EH (cell line): ENCODE results near the gene EIF4G3.

Experiments used
- DNase-seq: peaks from one replicate; pipeline ENCODE4 v3.0.0-alpha.2; 2015; ENCODE audit warnings: low read depth

EIF4G3 gene

GRCh38 chr1:20993716-20994575 lies 182.8 kb downstream of the EIF4G3 start:
- no peak for DNase-seq

- DNase-seq, result peak; percentile 42
Measured at GRCh38 chr1:20992322-20993056, 184.2 kb downstream of the EIF4G3 start.

DNA sequence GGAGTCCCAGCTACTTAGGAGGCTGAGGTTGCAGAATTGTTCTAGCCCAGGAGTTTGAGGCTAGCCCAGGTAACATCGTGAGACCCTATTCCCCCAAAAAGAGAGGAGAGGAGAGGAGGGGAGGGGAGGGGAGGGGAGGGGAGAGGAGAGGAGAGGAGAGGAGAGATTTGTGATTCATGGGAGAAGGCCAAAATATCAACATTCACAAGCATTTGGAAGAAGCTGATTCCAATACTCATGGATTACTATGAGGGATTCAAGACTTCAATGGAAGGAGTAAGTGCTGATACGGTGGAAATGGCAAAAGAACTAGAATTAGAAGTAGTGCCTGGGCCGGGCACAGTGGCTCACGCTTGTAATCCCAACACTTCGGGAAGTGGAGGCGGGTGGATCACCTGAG lies 187.8 kb downstream of the EIF4G3 start:
- no peak for DNase-seq

GRCh38 chr1:20987831-20988825 lies 188.6 kb downstream of the EIF4G3 start:
- DNase-seq, result peak; percentile 47

- DNase-seq, result no peak
Measured at GRCh38 chr1:20983297-20983889, 193.3 kb downstream of the EIF4G3 start.

DNA sequence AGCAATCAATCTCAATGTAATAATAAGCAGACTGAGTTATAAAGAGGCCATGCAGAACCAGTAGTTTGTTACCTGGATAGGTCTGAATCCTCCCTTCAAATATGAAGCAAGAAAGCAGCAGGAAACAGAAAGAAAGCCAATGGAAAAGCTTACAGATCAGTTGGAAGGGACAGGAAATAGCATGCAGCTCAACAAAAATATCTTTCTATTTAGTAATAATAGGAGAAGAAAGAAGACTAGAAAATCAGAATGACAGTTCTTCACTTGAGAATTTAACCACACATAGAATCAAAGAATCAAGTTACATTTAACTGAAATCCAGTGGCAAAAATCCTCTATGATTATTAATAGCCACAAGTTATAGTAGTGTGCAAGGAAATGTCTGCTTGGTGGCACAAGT lies 194.4 kb downstream of the EIF4G3 start:
- DNase-seq, result peak; percentile 70

- DNase-seq, result peak; percentile 30
Measured at GRCh38 chr1:20981915-20982314, 194.8 kb downstream of the EIF4G3 start.

GRCh38 chr1:20980051-20980450 lies 196.6 kb downstream of the EIF4G3 start:
- peak; percentile 3 for DNase-seq

DNA sequence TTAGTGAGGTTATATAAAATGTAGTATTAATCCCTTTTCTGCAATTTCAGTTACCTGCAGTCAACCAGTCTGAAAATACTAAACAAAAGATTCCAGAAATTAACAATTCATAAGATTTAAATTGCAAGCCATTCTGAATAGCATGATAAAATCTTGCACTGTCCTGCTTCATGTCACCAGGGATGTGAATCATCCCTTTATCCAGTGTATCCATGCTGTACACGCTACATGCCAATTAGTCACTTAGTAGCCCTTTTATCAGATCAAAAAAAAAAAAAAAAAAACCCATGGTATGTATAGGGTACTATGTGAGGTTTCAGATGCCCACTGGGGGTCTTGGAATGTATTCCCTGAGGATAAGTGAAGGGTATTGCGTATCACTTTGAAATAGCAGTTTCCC lies 198.3 kb downstream of the EIF4G3 start:
- DNase-seq, result peak; percentile 70

DNA sequence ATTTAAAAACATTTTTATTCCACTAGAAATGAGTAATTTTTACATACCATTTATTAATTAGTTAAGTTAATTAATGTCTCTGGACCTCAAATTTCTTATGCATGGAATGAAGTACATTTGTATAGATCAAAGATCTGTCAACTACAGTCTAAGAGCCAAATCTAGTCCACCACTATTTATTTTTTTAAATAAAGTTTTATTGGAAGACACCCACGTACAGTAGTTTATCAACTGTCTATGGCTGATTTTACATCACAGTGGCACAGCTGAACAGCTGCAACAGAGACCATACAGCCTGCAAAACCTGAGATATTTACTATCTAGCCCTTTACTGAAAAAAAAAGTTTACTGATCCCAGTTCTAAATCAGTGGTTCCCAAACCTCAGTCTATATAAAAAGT lies 201.0 kb downstream of the EIF4G3 start:
- no peak for DNase-seq

- no peak for DNase-seq
Measured at GRCh38 chr1:20974951-20975350, 201.7 kb downstream of the EIF4G3 start.

GRCh38 chr1:20974069-20974468 lies 202.6 kb downstream of the EIF4G3 start:
- peak; percentile 91 for DNase-seq

DNA sequence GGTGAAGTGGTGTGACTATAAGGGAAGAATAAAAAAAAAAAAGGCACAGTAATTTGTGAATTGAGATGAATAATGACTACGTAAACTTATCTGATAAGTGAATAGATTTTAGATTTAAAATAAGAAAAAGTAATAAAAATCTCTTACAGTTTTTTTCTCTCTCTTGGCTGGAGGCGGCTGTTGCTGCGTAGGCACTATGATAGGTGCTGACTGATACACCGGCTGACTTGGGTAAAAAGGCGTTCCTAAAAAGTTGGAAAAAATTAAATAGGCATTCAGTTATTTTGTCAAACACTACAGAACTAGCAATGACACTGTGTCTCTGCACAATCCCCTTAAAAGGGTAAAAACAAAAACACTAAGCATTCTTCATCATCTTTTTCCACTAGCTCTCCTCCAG lies 203.8 kb downstream of the EIF4G3 start:
- no peak for DNase-seq

GRCh38 chr1:20964540-20965484 lies 211.9 kb downstream of the EIF4G3 start:
- DNase-seq, result no peak

DNA sequence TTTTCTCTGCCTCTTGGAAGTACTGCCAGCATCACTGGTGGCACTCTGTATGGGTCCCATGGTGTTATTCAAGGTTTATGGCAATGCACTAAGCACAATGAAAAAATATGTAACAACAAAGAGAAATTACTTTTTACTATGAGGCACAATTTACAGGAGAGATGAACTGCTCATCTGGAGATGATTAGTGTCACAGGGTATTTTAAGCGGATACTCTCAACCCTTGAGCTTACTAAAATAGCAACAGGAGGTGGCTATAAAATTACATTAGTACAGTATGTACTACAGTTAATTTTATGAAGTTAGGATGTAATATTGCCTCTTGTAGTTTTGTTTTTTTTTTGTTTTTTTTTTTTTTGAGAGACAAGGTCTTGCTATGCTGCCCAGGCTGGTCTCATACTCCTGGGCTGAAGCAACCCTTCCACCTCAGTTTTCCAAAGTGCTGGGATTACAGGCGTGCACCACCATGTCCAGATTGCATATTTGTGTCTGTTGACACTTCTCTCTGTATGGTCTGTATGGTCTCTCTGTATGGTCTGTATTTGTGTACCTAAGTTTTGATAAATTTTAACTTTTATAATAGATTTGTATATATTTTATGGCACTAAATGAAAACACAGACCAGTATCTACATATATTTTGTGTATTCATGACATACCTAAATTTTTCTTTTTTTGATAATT lies 214.0 kb downstream of the EIF4G3 start:
- peak; percentile 40 for DNase-seq

GRCh38 chr1:20958430-20958829 lies 218.3 kb downstream of the EIF4G3 start:
- no peak for DNase-seq

- DNase-seq, result no peak
Measured at GRCh38 chr1:20956272-20956671, 220.4 kb downstream of the EIF4G3 start.

DNA sequence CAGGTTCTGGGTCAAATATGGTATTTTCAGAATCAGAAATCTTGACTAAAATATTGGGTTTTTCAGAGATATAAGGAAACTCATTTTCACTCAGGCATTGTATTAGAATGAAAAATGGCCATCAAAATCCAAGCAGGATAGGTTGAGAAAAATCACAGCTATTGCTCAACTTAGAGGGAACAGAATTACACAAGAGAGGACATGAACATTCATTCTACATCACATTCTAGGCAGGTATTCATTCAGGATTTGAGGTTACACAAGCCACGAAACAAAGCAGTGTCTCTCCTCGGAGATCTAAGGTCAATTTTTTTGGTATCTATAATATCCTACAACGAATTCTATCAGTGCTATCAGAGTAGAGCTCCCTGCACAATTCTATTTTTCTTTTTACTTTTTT lies 226.0 kb downstream of the EIF4G3 start:
- DNase-seq, result no peak

DNA sequence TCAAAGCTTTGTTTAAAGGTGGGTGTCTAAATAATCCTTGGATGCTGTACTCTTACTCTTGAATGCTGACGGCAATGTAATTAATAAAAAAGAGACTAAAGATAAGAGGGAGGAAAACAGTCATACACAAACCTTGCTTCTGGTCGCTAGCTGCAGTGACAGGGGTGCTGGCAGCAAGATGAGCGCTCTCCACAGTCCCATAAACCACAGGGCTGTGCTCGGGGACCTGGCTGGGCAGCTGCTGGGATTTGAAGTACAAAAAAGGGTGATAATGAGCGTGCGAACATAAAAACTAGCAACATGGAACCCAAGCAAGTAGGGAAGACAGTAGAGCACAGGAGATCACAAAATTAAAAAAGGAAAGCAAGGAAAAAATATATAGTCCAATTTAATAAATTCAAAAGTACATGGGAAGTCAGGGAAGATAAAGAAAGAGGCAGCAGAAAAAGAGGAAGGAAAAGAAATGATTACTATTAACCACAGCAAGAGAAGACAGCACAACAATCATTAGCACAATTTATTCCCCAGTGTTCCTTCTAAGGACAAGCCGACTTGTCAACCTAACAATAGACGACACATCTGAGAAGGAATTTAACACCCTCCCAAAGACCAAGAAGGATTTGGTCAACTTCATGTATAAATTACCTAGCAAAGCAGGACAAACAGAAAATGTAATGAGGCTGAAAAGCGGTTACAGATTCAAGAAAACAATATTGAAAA lies 226.7 kb downstream of the EIF4G3 start:
- DNase-seq, result no peak
